Measurements from ENCODE around the gene MARCHF9. TPM values are rescaled to one million over a fixed set of nuclear protein-coding genes. Genes with fewer than 3 reads are reported as not detected.

The MARCHF9 gene
- total RNA-seq: 1.8 and 2.0 TPM in 2 replicates

GRCh38 chr12:57754411-57755193 is at the start of gene MARCHF9:
MARCHF9 (plus strand) TSS chr12:57755103; CDS start chr12:57755529, 426 bp downstream.

GRCh38 chr12:57738661-57739237 is 16.2 kb upstream of the MARCHF9 start, which contains the start of gene AGAP2:
AGAP2 (minus strand) TSS chr12:57738742; CDS start chr12:57738246, 496 bp downstream.

GRCh38 chr12:57744777-57745484 is 10.0 kb upstream of the MARCHF9 start, which contains the start of gene TSPAN31:
TSPAN31 (plus strand) TSS chr12:57745039; CDS start chr12:57745155, 116 bp downstream.

GRCh38 chr12:57751788-57752667 is 2.9 kb upstream of the MARCHF9 start, which contains the start of gene CDK4:
CDK4 (minus strand) TSS chr12:57752310; CDS start chr12:57751717, 593 bp downstream.

GRCh38 chr12:57766464-57767304 is 11.8 kb downstream of the MARCHF9 start, which contains the start of gene CYP27B1:
CYP27B1 (minus strand) TSS chr12:57767078; CDS start chr12:57767041, 37 bp downstream.

GRCh38 chr12:57771873-57772428 is 17.0 kb downstream of the MARCHF9 start, which contains the start of gene METTL1:
METTL1 (minus strand) TSS chr12:57772105; CDS start chr12:57772083, 22 bp downstream.

GRCh38 chr12:57772429-57773322 is 17.8 kb downstream of the MARCHF9 start, which contains the start of gene EEF1AKMT3:
EEF1AKMT3 (plus strand) TSS chr12:57772614; CDS start chr12:57772725, 111 bp downstream.

GRCh38 chr12:57782608-57783465 is 27.9 kb downstream of the MARCHF9 start, which contains the start of gene TSFM:
TSFM (plus strand) TSS chr12:57782787; CDS start chr12:57782802, 15 bp downstream.

Small RNA genes lying within 50 kb of the gene (small RNA-seq; reads per million reads assigned to genes)
- not detected for gene RNU6-1083P

Other genes starting within 250 kb of the MARCHF9 start
- 9.5 and 20.0 TPM in 2 replicates for gene DDIT3, start 234.6 kb upstream of the MARCHF9 start, total RNA-seq
- 9.1 and 9.4 TPM in 2 replicates for gene MBD6, start 232.3 kb upstream of the MARCHF9 start, total RNA-seq
- gene DCTN2, start 207.9 kb upstream of the MARCHF9 start, total RNA-seq: 127 and 153 TPM in 2 replicates
- under 0.01 and 0.11 TPM in 2 replicates for gene KIF5A, start 205.1 kb upstream of the MARCHF9 start, total RNA-seq
- 24.7 and 93.9 TPM in 2 replicates for gene PIP4K2C, start 163.9 kb upstream of the MARCHF9 start, total RNA-seq
- gene DTX3, start 150.3 kb upstream of the MARCHF9 start, total RNA-seq: 16.1 and 20.0 TPM in 2 replicates
- gene ARHGEF25, start 143.7 kb upstream of the MARCHF9 start, total RNA-seq: 6.0 and 22.4 TPM in 2 replicates
- gene B4GALNT1, start 121.9 kb upstream of the MARCHF9 start, total RNA-seq: 0.22 and 0.39 TPM in 2 replicates
- 214 and 236 TPM in 2 replicates for gene OS9, start 61.0 kb upstream of the MARCHF9 start, total RNA-seq
- gene AGAP2, start 16.4 kb upstream of the MARCHF9 start, total RNA-seq: 0.33 and 0.39 TPM in 2 replicates
- 51.8 and 80.0 TPM in 2 replicates for gene TSPAN31, start 10.1 kb upstream of the MARCHF9 start, total RNA-seq
- 150 and 200 TPM in 2 replicates for gene CDK4, start 2.8 kb upstream of the MARCHF9 start, total RNA-seq
- 2.9 and 3.9 TPM in 2 replicates for gene CYP27B1, start 12.0 kb downstream of the MARCHF9 start, total RNA-seq
- gene METTL1, start 17.0 kb downstream of the MARCHF9 start, total RNA-seq: 4.7 and 6.6 TPM in 2 replicates
- gene EEF1AKMT3, start 17.5 kb downstream of the MARCHF9 start, total RNA-seq: 6.3 and 6.6 TPM in 2 replicates
- gene TSFM, start 27.7 kb downstream of the MARCHF9 start, total RNA-seq: 10.6 and 12.3 TPM in 2 replicates
- gene AVIL, start 63.6 kb downstream of the MARCHF9 start, total RNA-seq: 1.1 and 2.7 TPM in 2 replicates
- gene CTDSP2, start 91.6 kb downstream of the MARCHF9 start, total RNA-seq: 51.9 and 76.6 TPM in 2 replicates
- 3.9 and 9.1 TPM in 2 replicates for gene ATP23, start 186.5 kb downstream of the MARCHF9 start, total RNA-seq